NCI-H2081 (cell line): Measurements from ENCODE around the gene TRMT2B.
"Not testable (repeated sequence)": the region's sequence is repeated elsewhere in the genome, so short reads cannot be mapped to it uniquely, and the experiment has no call there.

Experiments used
- DNase-seq, 2 experiments: peaks; one replicate each; lab custom pipeline; 2025; lab: John Stamatoyannopoulos, UW

Gene TRMT2B, protein sequence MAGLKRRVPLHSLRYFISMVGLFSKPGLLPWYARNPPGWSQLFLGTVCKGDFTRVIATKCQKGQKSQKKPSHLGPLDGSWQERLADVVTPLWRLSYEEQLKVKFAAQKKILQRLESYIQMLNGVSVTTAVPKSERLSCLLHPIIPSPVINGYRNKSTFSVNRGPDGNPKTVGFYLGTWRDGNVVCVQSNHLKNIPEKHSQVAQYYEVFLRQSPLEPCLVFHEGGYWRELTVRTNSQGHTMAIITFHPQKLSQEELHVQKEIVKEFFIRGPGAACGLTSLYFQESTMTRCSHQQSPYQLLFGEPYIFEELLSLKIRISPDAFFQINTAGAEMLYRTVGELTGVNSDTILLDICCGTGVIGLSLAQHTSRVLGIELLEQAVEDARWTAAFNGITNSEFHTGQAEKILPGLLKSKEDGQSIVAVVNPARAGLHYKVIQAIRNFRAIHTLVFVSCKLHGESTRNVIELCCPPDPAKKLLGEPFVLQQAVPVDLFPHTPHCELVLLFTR

DNA sequence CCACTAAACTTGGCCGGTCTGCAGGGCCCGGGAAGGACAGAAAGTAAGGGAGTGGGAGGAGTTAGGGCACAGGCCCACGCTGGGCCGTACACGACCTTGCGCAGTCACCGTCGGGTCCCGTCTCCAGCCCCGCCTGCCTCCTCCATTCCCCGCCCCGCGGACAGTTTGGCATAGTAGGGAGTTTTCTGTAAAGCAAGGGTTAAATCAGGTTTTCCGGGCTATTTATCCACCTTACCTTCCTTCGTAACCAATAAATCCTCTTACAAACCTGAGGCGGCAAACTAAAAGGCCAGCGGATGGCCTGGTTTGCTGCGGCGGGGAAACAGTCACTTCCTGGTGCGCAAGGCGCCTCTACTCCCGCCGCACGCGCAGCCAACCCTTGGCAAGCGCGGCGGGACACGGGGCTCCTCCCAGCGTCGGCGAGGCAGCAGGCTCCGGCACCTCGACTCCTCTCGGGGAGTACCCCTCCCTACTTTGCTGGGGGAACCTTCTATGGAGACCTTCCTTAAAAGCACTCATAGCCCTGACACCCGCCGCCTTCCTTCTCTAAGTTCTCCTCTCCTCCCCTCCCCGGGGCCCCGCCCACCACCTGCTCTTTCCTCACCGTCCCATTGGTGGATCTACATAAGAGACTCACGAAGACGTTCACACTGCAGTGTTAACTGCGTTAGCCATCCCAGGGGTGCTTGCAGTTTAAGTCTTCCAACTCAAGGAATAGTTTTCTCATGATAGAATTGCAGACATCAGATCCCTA, at the start of gene TRMT2B:
Gene TRMT2B (minus strand): TSS at position 563 of the 754 bp plus-strand sequence. CDS start 9,822 bp downstream, outside the sequence.
- peak; percentile 66 to 85 for DNase-seq

GRCh38 chrX:101097546-101098453, 45.9 kb upstream of the TRMT2B start, which contains the start of gene CENPI:
CENPI (plus strand) TSS chrX:101098204; CDS start chrX:101101071, 2,867 bp downstream.
- peak; percentile 94 to 95 for DNase-seq

DNA sequence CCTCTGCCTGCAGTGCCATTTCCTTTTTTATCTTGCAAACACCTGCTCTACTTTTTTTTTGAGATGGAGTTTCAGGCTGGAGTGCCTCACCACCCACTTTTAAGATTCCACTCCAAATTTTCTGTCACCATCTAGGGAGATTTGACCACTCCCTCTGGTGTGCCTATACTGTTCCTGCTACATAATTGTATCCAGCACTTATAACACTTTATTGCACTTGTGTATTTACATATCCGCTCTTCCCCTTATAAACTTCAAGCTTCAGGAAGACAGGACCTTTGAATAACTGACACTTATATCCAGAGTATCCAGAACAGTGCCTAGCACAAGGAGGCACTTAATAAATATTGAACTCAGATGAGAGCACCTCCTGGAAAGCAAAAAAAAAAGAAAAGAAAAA, 39.9 kb upstream of the TRMT2B start:
- no peak for DNase-seq

DNA sequence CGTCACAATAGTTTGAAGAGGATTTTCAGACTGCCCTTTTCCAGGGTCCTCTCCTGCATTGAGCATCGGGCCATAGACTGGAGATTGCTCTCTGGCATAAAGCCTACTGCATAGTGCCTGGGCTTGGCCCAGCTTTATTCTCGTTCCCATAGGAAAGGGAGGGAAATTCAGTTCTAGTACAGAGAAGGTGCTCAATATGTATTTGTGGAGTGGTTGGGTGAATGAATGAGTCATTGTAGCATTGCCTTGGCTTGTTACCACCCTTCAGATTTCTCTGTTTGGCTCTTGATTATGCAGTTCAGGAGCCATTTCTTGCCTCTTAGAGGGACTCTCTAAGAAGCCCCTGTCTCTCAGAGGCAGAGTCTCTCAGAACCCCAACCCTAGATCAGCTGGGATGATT, 29.3 kb upstream of the TRMT2B start:
- no peak for DNase-seq

GRCh38 chrX:101080326-101081124, 28.6 kb upstream of the TRMT2B start:
- no peak for DNase-seq

DNA sequence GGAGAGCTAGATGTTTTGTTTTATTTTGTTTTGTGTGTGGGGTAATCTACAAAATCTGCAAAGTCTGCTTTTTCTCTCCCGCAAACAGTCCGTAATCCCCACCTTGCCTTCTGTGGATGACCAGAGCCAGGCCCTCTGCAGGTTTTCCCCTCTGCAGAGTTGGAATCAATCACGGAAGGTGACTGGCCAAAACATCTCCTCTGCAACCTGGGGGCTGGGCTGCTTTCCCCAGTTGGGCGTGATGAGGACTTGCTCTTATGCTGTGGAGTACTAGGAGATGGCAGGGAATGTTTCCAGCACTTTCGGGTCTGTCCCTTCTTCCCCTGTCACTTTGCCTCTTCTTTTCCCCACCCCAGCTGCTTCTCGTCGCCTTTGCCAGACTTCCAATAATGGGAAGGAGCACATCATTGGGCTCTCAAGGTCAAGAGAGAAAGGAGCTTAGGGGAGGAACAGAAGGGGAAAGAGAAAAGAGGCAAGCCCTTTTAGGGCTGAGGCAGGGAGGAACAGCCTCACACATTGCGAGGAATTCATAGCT, 27.9 kb upstream of the TRMT2B start:
- no peak for DNase-seq

- peak; percentile 23 to 43 for DNase-seq
Measured at GRCh38 chrX:101078716-101079598, 27.0 kb upstream of the TRMT2B start, which contains the start of gene TMEM35A. TMEM35A (plus strand) TSS chrX:101078879; CDS start chrX:101079003, 124 bp downstream.

- DNase-seq, result no peak
Measured at GRCh38 chrX:101071582-101071981, 19.7 kb upstream of the TRMT2B start.

DNA sequence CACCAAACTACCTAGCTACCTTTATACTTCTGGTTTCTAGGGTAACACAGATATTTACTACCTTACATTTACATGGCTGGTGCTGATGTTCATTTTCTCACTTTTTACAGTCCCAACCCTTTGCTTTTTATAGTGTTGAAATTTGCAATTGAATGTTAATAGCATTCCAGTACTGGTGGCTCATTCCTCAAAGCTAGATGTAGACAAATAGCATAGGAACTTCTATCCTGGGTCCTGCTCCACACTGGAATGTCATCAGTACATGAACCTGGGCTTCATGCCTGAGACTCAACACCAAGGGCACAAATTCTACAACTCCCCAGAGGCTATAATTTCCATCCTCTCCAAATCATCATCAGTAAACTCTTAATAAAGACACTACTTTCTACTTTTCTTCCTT, 10.3 kb upstream of the TRMT2B start:
- DNase-seq, result no peak

DNA sequence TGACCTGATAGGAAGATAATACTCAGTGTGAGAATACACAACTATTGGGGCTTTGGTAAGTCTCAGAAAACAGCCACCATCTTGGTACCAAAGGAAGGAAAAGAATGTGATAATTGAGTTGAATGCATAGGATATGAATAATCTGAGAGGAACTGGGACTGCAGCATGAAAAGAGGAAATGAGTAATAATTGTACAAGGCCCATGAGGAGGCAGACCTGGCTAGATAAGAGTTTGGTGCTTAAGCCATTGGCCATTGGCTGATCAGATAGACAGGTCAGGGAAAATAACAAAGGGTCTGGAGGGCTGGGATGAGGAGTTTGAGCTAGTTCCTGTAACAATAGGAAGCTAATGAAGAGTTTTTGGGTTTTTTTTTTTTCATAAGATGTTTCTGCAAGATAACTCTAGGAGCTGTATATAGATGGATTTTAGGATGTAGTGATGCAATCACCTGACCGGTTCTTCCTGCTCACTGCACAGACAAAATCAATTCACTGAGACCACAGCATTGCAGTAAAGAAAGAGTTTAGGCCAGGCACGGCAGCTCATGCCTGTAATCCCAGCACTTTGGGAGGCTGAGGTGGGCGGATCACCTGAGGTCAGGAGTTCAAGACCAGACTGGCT, 5.3 kb upstream of the TRMT2B start:
- no peak for DNase-seq

DNA sequence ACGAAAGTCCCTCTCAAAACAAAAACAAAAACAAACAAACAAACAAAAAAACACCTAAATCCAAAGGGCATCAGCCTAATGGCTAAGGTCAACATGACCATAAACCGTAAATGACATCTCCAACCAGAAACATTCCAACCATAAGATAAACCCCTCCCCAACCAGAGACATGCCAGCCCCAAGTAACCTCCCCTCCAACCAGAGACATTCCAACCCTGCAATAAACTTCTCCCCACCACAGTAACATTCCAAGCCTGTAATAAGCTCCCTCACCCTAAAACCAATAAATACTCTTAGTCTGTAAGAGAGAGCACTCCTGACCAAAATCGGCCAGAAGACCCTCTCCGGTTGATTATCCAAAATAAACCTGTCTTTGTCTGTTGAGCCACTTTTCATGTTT, 4.6 kb upstream of the TRMT2B start:
- not testable (repeated sequence) for DNase-seq

DNA sequence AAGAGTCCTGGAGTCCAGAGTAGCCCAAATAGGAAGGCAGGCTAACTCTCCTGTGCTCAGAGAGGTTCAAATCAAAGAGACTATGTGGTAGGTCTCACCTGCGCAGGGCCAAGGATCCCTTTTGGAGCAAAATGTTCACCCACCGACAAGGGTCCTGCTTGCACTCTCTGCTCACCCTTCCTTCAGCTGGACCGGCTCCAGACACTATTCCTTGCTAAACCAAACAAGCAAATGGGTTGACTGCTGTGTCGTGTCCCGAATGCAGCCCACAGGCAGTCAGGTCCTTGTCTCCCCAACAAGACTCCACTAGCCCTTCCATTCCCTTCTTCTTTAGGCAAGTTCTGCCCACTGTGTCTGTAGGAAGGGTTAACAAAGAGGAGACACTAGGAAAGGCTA, 760 bp downstream of the TRMT2B start:
- DNase-seq, result no peak

DNA sequence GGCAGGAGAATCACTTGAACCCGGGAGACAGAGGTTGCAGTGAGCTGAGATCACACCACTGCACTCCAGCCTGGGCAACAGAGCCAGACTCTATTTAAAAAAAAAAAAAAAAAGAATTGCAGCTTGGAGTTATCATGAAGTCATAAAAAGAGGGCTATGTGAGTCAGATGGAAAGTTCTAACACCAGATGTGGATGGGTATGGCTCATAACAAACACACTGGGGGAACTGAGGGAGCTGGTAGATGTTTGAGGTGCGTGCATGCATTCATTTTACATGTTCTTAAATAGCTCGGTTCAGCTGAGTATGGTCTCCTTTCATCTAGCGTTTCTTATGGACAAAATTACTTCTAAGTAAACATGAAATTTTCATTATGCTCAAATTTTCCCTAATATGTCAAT, 11.7 kb downstream of the TRMT2B start:
- no peak for DNase-seq

DNA sequence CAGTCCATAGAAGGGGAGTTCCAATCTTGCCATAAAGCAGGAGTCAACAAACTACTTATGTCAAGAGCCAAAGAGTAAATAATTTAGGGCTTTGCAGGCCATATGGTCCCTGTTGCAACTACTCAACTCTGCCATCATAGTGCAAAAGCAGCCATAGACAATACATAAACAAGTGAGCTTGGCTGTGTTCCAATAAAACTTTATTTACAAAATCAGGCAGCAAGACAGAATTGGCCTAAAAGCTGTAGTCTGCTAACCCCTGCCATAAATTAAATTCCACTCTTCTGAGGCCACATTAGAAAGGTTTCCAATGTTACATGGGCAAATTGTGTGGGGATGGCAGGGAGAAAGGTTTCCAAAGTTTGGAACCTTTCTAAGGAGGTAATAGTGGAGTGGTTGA, 14.7 kb downstream of the TRMT2B start:
- DNase-seq, result no peak

DNA sequence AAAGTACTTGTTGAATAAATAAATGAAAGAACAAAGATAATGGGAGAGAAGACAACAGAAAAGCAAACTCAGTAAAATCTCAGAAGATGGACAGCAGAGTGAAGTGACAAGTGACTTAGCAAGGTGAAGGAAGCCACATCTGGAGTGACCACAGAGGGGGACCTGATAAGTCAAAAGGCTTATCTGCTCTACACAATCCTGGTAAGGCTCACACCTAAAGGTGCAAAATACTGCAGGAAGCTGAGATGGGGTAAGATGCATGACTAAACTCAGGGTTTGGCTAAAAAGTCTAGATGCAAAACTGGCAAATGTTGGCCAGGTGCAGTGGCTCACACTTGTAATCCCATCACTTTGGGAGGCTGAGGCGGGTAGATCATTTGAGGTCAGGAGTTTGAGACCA, 22.2 kb downstream of the TRMT2B start:
- DNase-seq, result no peak

DNA sequence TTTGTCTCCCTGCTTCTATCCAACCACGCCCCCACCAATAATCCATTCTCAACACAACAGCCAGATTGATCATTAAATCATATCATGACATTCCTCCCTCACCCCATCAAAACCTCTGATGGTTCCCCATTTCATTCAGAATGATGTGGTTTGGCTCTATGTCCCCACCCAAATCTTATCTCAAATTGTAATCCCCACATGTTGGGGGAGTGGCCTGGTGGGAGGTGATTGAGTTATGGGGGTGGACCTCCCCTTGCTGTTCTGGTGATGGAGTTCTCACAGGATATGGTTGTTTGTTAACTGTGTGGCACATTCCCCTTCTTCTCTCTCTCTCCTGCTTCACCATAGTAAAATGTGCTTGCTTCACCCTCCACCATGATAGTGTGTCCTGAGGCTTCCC, 23.3 kb downstream of the TRMT2B start:
- DNase-seq, result no peak

- DNase-seq, result no peak
Measured at GRCh38 chrX:101025126-101025525, 26.8 kb downstream of the TRMT2B start.

DNA sequence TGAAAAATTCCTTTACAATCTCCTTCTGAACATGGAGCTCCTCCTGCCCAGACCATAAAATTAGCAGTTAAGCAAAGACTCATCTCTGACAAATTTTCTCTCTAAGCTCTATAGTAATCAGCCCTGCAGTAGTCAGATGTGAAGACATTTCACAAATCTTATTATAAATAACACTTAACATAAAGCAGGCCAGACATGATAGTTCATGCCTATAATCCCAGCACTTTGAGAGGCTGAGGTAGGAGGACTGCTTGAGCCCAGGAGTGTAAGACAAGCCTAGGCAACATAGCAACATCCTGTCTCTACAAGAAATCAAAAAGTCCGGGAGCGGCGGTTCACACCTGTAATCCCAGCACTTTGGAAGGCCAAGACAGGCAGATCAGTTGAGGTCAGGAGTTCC, 29.9 kb downstream of the TRMT2B start:
- no peak for DNase-seq

- DNase-seq, result not testable (repeated sequence)
Measured at GRCh38 chrX:101012031-101012430, 39.9 kb downstream of the TRMT2B start.
